Rectal smooth muscle tissue (tissue), 1 donor: ENCODE data around the gene CNST.
"Not testable (repeated sequence)": the region's sequence is repeated elsewhere in the genome, so short reads cannot be mapped to it uniquely, and the experiment has no call there.

Experiments used
- H3K27ac ChIP-seq: one replicate; pipeline ENCODE4 v1.7.0; 2013; ENCODE audit warnings: low read depth, low read length, inconsistent platforms
- H3K27me3 ChIP-seq: one replicate; pipeline ENCODE4 v1.7.0; 2013; ENCODE audit warnings: low read length; ENCODE audit not compliant: control insufficient read depth, insufficient read depth
- H3K36me3 ChIP-seq: one replicate; pipeline ENCODE4 v1.7.0; 2013; ENCODE audit warnings: low read length; ENCODE audit not compliant: control insufficient read depth, insufficient read depth
- H3K4me1 ChIP-seq: one replicate; pipeline ENCODE4 v1.7.0; 2013; ENCODE audit warnings: low read length; ENCODE audit not compliant: control insufficient read depth, insufficient read depth
- H3K4me3 ChIP-seq: one replicate; pipeline ENCODE4 v1.7.0; 2013; ENCODE audit warnings: low read length
- H3K9ac ChIP-seq: one replicate; pipeline ENCODE4 v1.7.0; 2013; ENCODE audit warnings: low read length

Gene CNST

DNA sequence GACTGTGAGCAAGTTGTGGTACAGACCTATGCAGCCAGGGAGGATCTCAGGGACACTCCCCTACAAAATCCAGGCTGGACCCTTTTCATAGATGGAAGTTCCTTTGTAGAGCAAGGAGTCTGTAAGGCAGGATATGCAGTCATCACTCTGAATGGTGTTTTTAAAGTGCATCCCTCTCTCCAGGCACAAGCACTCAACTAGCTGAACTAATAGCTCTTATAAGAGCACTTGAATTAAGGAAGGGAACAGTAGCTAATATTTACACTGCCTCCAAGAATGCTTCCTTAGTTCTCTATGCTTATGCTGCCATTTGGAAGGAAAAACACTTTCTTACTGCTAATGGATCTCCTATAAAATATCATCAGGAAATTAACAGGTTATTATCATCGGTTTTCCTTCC is 32.1 kb upstream of the CNST start:
- Histone ChIP-seq H3K36me3 (no peaks in the 10 kb centered on the region), H3K27ac (no peak overlapping the region)

DNA sequence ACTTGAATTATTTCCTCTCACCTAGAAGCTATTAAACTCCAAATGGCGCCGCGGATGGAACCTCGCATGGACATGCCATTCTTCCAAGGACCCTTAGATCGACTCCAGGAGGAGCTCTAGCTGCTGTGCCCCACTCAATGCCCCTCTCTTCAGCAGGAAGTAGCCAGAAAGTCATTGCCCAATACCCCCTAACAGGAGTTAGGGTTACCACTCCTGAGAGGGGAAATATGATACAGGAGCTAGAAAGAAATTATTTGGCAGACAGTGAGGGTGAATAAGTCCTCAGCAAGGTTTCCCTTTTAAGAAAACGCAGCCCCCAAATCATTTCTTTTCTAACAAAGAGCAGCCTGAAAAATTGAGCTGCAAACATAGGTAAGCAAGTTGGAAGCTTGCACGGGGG is 28.8 kb upstream of the CNST start:
- H3K4me1 ChIP-seq: no peaks in the 10 kb centered on the region

More for the DNA sequence above, 32.1 kb upstream of the CNST start:
- Histone ChIP-seq H3K9ac (no peak overlapping the region), H3K27me3 (no peaks in the 10 kb centered on the region), H3K4me1 (no peaks in the 10 kb centered on the region), H3K4me3 (no peak overlapping the region)

DNA sequence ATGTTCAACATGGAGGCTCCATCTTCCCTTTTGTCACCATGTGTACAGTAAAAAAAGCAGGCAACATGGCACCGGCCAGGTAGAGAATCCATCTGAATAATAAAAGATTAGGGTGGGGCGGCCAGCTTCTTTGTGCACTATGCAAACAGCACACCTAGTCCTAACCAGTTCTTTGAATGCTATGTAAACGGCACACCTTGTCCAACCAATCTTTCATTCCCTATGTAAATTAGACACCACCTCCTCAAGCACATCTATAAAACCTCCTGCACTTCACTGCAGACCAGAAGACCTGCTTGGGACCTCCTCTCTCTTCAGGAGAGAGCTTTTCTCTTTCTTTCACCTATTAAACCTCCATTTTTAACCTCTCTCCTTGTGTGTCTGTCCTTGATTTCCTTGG is 28.4 kb upstream of the CNST start:
- Histone ChIP-seq H3K9ac (no peak overlapping the region), H3K36me3 (peaks cover 4% of the 10 kb centered on the region), H3K27ac (no peak overlapping the region), H3K27me3 (no peaks in the 10 kb centered on the region), H3K4me3 (no peak overlapping the region), H3K4me1 (no peaks in the 10 kb centered on the region)

More for the DNA sequence above, 28.8 kb upstream of the CNST start:
- Histone ChIP-seq H3K27me3 (no peaks in the 10 kb centered on the region), H3K36me3 (peaks cover 4% of the 10 kb centered on the region), H3K27ac (no peak overlapping the region), H3K9ac (no peak overlapping the region), H3K4me3 (no peak overlapping the region)

DNA sequence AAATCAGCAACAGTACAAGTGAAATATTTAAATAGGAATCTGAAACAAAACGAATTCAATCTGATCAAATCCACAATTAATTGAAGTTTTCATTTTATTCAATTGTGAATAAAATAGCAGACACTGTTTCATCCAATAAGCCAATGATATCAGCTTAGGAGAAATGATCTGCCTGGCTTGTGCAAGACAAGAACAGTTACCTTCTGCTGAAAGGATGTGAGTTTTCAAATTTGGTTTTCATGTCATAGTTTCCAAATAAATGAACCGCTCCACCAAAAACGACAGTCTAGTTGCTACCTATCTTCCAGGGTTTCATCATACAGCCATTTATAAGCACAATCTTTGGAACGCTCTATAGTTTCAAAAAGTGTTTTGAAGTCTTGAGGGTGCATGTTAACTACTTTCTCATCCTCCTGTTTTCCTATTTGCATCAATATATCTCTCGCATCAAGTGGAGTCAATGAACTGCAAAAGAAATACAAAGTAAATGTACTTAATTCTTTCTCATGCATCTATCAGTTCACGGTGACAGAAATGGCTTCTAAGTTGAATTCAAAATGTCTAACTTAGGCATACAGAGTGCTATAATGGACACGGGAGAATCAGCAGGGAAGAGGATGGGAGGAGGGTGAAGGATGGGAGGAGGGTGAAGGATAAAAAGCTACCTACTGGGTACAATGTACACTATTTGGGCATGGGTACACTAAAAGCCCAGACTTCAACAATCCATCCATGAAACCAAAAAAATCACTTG is 25.3 kb upstream of the CNST start:
- no peaks in the 10 kb centered on the region for H3K27me3 ChIP-seq
- H3K9ac ChIP-seq: no peak overlapping the region
- H3K36me3 ChIP-seq: peaks cover 14% of the 10 kb centered on the region
- no peak overlapping the region for H3K27ac ChIP-seq
- H3K4me3 ChIP-seq: no peak overlapping the region
- no peaks in the 10 kb centered on the region for H3K4me1 ChIP-seq

DNA sequence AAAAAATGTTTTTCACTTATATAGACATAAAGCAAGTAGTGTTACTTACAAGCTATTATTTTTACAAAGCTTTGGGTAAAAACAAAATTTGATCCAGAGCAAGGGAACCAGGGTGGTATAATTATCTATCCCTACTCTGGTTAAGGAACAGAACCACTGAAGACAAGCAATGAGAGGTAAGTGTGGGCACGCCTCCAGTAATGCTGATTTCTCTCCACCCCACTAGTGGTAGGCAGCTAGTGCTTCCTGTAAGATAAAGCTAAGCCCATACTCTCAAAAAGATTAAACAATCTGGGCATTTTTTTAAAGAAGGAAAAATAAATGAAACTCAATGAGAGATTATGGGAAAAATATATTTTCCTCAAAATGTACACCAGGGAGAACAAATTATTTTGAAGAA is 22.3 kb upstream of the CNST start:
- H3K27ac ChIP-seq: no peak overlapping the region
- no peak overlapping the region for H3K9ac ChIP-seq
- H3K36me3 ChIP-seq: peaks cover 14% of the 10 kb centered on the region
- H3K4me1 ChIP-seq: no peaks in the 10 kb centered on the region
- no peaks in the 10 kb centered on the region for H3K27me3 ChIP-seq
- no peak overlapping the region for H3K4me3 ChIP-seq

DNA sequence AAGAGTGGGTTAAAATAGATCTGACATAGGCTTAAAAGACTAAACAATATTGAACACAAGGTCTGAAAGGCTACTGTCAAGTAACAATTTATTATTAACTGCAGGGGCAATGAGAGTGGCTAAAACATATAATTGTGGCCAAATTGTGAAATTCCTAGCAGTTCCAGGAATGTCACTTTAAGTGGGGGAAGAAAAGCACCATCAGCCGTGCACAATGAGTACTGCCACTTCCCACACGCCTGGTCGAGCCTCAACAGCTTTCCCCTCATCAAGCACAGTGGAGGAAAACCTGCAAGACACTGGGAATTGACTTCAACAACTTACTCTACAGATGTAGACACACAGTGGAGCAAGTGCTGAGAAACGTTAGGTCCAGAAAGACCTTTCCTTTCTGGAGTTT is 16.6 kb upstream of the CNST start:
- H3K27me3 ChIP-seq: no peaks in the 10 kb centered on the region
- no peak overlapping the region for H3K4me3 ChIP-seq
- peaks cover 4% of the 10 kb centered on the region for H3K36me3 ChIP-seq
- H3K9ac ChIP-seq: no peak overlapping the region
- H3K4me1 ChIP-seq: no peaks in the 10 kb centered on the region
- H3K27ac ChIP-seq: no peak overlapping the region

DNA sequence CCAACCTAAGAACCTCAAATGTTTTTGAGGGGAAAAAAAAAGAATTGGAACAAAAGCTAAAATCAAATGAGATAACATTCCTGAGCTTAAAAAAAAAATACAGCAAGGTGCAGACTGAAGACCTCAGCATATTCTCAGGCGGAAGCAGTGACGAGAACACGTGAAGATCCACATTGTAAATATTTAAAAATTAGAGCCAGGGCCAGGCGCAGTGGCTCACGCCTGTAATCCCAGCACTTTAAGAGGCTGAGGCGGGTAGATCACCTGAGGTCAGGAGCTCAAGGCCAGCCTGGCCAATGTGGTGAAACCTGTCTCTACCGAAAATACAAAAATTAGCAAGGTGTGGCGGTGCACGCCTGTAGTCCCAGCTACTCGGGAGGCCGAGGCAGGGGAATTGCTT is 15.9 kb upstream of the CNST start:
- H3K9ac ChIP-seq: no peak overlapping the region
- H3K27ac ChIP-seq: no peak overlapping the region
- no peak overlapping the region for H3K4me3 ChIP-seq
- H3K27me3 ChIP-seq: no peaks in the 10 kb centered on the region
- no peaks in the 10 kb centered on the region for H3K4me1 ChIP-seq
- peaks cover 9% of the 10 kb centered on the region for H3K36me3 ChIP-seq

DNA sequence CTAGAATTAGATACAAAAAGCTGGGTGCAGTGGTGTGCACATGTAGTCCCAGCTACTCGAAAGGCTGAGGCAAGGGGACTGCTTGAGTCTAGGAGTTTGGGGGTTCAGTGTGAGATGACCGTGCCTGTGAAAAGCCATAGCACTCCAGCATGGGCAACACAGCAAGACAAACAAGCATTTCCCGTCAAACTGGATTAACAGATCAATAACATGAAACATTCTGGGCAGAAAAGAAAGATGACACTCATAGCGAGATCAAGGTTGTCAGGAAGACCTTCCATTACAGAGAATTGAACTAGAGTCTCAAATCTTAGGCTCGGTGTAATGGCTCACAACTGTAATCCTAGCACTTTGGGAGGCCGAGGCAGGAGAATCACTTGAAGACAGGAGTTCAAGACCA is 14.1 kb upstream of the CNST start:
- Histone ChIP-seq H3K27ac (no peak overlapping the region), H3K4me3 (no peak overlapping the region), H3K27me3 (no peaks in the 10 kb centered on the region), H3K36me3 (peaks cover 9% of the 10 kb centered on the region), H3K9ac (no peak overlapping the region), H3K4me1 (no peaks in the 10 kb centered on the region)

DNA sequence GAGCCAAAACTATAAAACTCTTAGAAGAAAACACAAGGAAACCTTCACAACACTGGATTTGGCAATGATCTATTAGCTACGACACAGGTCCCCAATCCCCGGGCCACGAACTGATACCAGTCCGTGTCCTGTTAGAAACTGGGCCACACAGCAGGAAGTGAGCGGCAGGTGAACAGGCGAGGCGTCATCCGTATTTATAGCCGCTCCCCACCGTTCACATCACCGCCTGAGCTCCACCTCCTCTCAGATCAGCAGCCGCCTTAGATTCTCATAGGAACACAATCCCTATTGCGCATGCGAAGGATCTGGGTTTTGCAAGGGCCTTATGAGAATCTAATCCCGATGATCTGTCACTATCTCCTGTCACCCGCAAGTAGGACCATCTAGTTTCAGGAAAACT is 12.1 kb upstream of the CNST start:
- Histone ChIP-seq H3K27me3 (no peaks in the 10 kb centered on the region), H3K36me3 (peaks cover 9% of the 10 kb centered on the region), H3K27ac (no peak overlapping the region), H3K9ac (no peak overlapping the region), H3K4me3 (no peak overlapping the region), H3K4me1 (no peaks in the 10 kb centered on the region)

DNA sequence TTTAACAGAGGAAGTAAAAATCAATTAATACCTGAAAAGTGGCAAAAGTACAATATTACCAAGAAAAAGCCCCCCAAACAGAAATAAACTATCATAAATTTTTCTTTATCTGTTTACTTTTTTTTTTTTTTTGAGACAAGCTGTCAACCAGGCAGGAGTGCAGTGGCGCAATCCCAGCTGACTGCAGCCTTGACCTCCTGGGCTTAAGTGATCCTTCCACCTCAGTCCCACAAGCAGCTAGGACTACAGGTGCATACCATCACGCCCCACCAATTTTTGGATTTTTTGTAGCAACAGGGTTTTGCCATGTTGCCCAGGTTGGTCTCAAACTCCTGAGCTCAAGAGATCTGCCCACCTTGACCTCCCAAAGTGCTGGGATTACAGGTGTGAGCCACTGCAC is 8.2 kb upstream of the CNST start:
- H3K36me3 ChIP-seq: peaks cover 4% of the 10 kb centered on the region
- H3K4me1 ChIP-seq: no peaks in the 10 kb centered on the region
- H3K4me3 ChIP-seq: no peak overlapping the region
- no peaks in the 10 kb centered on the region for H3K27me3 ChIP-seq
- no peak overlapping the region for H3K27ac ChIP-seq
- H3K9ac ChIP-seq: no peak overlapping the region

DNA sequence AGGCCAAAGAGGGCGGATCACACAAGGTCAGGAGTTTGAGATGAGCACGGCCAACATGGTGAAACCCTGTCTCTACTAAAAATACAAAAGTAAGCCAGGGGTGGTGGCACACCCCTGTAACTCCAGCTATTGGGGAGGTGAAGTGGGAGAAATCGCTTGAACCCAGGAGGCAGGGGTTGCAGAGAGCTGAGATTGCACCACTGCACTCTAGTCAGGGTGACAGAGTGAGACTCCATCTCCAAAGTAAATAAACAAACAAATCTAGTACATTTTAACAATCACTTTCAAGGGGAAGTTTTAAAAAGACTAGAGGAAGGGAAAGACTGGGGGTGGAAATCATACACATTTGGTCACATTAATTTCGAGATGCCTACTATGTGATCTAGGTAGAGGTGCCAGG is 6.9 kb upstream of the CNST start:
- no peak overlapping the region for H3K27ac ChIP-seq
- no peak overlapping the region for H3K9ac ChIP-seq
- no peak overlapping the region for H3K4me3 ChIP-seq
- H3K4me1 ChIP-seq: no peaks in the 10 kb centered on the region
- no peaks in the 10 kb centered on the region for H3K27me3 ChIP-seq
- H3K36me3 ChIP-seq: peaks cover 4% of the 10 kb centered on the region

DNA sequence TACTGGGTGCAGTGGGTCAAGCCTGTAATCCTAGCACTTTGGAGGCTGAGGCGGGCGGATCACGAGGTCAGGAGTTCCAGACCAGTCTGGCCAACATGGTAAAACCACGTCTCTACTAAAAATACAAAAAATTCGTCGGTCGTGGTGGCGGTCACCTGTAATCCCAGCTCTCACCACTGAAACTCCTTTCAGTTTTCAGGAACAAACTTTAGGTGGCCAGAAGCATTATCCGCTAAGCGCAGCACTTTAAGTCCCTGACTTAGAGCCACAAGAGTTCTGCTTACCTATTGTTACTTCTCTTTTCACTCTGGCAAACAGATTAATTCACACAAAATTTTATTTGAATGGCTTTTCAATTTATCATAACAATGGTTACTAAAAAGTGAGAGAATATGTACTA is 5.4 kb upstream of the CNST start:
- not testable (repeated sequence) for H3K4me3 ChIP-seq, H3K27ac ChIP-seq, H3K27me3 ChIP-seq, H3K9ac ChIP-seq, H3K36me3 ChIP-seq, H3K4me1 ChIP-seq
